SU-DHL-6 (cell line): Measurements from ENCODE around the gene KRTAP2-1.
"Not testable (repeated sequence)": the region's sequence is repeated elsewhere in the genome, so short reads cannot be mapped to it uniquely, and the experiment has no call there.

ENCODE experiments used
- CTCF ChIP-seq: fragments of 200-600 bp; sonication (generic); IDR thresholded peaks from one replicate; pipeline ENCODE4 v1.5.1; 2017; ENCODE audit warnings: antibody characterized with exemption, mild to moderate bottlenecking, low read length, moderate library complexity; ENCODE audit not compliant: insufficient read depth, poor library complexity, severe bottlenecking
- EZH2phosphoT487 ChIP-seq: fragments of 200-600 bp; sonication (generic), shearing (Covaris generic); conservative IDR thresholded peaks from 2 replicates; pipeline ENCODE4 v1.6.1; 2018; ENCODE audit warnings: mild to moderate bottlenecking, antibody characterized with exemption, low read length, moderate library complexity, mixed read lengths

GRCh38 chr17:41065016-41065689, 18.0 kb upstream of the KRTAP2-1 start:
- TF ChIP-seq CTCF, EZH2phosphoT487: not testable (repeated sequence)
